ENCODE measurements around the gene FOXL2.

Gene FOXL2

GRCh38 chr3:138947495-138948121 lies 671 bp upstream of the FOXL2 start:
- no peak overlapping the region for H3K4me3 ChIP-seq (ENCODE audit: low read depth, low read length)
- DNase-seq (ENCODE audit: low read depth), result no peak
- no peak for TF ChIP-seq CTCF (IDR thresholded peaks at IDR 0.05; ENCODE audit: insufficient read depth, low read depth, low read length, missing control alignments)

- no peak overlapping the region for H3K4me3 ChIP-seq (ENCODE audit: low read depth, low read length)
- DNase-seq (ENCODE audit: low read depth), result no peak
- no peak for TF ChIP-seq CTCF (IDR thresholded peaks at IDR 0.05; ENCODE audit: insufficient read depth, low read depth, low read length, missing control alignments)
Observed at GRCh38 chr3:138945709-138946662, 951 bp downstream of the FOXL2 start.

- no peak for DNase-seq (ENCODE audit: low read depth)
- TF ChIP-seq CTCF (IDR thresholded peaks at IDR 0.05; ENCODE audit: insufficient read depth, low read depth, low read length, missing control alignments), result no peak
- no peak overlapping the region for H3K4me3 ChIP-seq (ENCODE audit: low read depth, low read length)
Observed at GRCh38 chr3:138944929-138945708, 1.8 kb downstream of the FOXL2 start.

DNA sequence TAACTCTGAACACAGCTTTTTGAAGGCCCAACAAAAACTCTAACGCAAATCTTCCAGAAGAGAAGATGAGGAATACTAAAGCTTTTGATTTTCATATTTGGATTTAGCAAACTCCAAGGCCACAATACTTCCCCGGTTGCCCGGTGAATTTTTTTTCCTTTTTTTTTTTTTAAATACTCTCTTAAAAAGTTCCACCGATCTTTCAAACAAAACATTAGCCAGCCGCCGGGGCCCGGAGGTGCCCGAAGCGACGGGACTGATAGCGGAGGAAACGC lies 2.3 kb downstream of the FOXL2 start:
- H3K4me3 ChIP-seq (ENCODE audit: low read depth, low read length), result no peak overlapping the region
- no peak for DNase-seq (ENCODE audit: low read depth)
- TF ChIP-seq CTCF (IDR thresholded peaks at IDR 0.05; ENCODE audit: insufficient read depth, low read depth, low read length, missing control alignments), result no peak

GRCh38 chr3:138943724-138944653 lies 2.9 kb downstream of the FOXL2 start:
- TF ChIP-seq CTCF (IDR thresholded peaks at IDR 0.05; ENCODE audit: insufficient read depth, low read depth, low read length, missing control alignments), result no peak
- no peak for DNase-seq (ENCODE audit: low read depth)
- no peak overlapping the region for H3K4me3 ChIP-seq (ENCODE audit: low read depth, low read length)

Measured in GM12865 (cell line).